Measurements from ENCODE around the gene CEP20.

Gene CEP20

DNA sequence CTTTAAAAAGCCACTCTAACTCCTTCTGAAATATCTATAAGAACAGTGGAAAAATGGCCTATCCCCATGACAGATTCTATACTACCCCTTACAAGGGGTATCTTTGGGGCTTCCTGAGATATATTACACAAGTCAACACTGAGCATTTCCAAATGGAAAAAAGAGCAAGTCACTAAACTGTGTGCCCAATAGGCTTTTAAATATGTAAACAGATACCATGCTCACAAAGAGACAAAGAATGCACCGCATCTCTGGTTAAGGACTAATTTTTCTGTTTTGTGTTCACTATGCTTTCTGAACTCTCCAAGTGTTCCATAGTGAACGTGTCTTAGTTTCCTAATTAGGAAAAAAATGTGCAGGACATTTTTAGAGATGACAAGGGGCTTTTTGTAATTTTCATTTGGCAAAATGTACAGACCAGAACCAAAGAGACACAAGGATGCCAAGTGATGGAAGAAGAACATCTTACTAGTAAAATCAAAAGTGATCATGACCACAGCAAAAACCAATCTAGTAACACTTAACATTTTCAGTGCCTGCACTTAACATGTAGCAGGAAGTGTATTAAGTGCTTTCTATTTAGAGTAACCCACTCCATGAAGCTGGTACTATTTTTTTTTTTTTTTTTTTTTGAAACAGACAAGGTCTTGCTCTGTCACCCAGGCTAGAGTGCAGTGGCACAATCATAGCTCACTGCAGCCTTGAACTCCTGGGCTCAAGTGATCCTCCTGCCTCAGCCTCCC, 53.1 kb downstream of the CEP20 start:
- in situ Hi-C loops (cut with MboI; ENCODE audit: low sequenced_read_pairs), result no loop called here

GRCh38 chr16:15834502-15834901, 53.9 kb downstream of the CEP20 start:
- in situ Hi-C loops (cut with MboI; ENCODE audit: low sequenced_read_pairs), result no loop called here

GRCh38 chr16:15833541-15833940, 54.9 kb downstream of the CEP20 start:
- in situ Hi-C loops (cut with MboI; ENCODE audit: low sequenced_read_pairs), result no loop called here

DNA sequence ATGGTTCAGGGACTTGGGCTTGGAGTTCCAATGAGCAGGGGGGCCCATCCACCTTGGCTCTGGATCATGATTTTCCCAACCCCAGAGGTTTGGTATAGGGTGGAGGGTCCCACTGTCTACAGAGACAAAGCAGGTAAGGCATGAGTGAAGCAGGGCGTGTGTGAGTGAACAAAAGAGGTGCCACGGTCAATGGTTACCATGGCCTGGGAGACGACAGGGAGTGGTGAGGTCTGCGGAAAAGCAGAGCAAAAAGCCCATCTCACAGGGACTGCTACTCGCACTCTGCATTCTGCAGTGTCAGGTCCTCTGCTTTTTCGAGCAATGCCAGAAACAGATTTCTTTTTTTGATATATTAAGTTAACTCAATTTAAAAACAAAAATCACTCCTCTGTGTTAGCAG, 56.2 kb downstream of the CEP20 start:
- in situ Hi-C loops (cut with MboI; ENCODE audit: low sequenced_read_pairs), result no loop called here

DNA sequence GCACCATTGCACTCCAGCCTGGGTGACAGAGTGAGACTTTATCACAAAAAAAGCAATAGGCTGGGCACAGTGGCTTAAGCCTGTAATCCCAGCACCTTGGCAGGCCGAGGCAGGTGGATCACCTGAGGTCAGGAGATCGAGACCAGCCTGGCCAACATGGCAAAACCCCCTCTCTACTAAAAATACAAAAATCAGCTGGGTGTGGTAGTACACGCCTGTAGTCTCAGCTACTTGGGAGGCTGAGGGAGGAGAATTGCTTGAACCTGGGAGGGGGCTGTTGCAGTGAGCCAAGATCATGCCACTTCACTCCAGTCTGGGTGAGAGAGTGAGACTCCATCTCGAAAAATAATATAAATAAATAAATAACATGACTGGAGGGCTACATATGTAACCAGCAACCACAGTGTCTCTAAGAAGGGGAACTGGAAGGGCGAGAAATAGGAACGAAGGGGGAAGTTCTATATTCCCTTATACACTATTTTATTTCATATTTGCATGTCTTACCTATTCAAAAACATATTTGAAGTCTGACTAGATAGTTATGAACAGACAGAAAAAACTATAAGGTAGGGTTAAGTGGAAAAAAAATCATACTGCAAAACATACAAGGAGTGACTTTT, 57.5 kb downstream of the CEP20 start:
- in situ Hi-C loops (cut with MboI; ENCODE audit: low sequenced_read_pairs), result no loop called here

- in situ Hi-C loops (cut with MboI; ENCODE audit: low sequenced_read_pairs), result no loop called here
These were observed 58.9 kb downstream of the CEP20 start for GRCh38 chr16:15829460-15829859.

- in situ Hi-C loops (cut with MboI; ENCODE audit: low sequenced_read_pairs), result no loop called here
These were observed 60.6 kb downstream of the CEP20 start for GRCh38 chr16:15827709-15828343.

GRCh38 chr16:15827299-15827698, 61.1 kb downstream of the CEP20 start:
- in situ Hi-C loops (cut with MboI; ENCODE audit: low sequenced_read_pairs), result no loop called here

DNA sequence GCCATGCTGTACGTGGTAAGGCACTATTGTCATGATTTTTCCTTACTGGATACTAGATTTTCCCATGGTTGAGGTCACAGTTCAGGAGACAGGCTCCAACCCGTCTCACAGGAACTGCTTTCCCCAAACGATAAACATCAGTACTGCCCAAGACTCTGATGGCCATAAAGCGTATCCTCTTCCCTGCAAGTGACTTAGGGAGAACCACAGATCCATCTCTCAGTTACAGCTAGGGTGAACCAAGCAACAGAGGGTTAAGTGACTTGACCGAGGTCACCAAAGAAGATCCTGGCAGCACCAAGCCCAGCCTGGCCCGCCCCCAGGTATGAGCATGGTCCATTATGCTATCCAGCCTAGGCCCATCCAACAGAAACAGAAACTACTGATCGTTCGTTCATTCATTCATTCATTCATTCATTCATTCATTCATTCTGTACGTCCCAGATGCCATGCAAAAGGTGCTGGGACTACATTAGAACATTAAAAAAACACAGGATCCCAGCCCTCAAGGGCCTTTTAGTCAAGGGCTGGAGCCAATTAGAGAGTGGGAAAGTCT, 62.6 kb downstream of the CEP20 start:
- in situ Hi-C loops (cut with MboI; ENCODE audit: low sequenced_read_pairs), result no loop called here

- in situ Hi-C loops (cut with MboI; ENCODE audit: low sequenced_read_pairs), result no loop called here
These were observed 65.4 kb downstream of the CEP20 start for GRCh38 chr16:15822957-15823356.

DNA sequence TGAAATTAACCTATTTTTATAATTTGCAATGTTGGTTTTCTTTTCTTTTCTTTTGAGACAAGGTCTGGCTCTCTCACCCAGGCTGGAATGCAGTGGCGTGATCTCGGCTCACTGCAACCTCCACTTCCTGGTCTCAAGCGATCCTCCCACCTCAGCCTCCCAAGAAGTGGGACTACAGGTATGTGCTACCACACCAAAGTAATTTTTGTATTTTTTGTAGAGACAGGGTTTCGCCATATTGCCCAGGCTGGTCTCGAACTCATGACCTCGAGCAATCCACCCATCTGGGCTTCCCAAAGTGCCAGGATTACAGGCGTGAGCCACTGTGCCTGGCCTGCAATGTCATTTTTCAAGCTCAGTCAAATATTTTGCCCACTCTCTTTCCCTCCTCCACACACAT, 67.6 kb downstream of the CEP20 start:
- in situ Hi-C loops (cut with MboI; ENCODE audit: low sequenced_read_pairs), result no loop called here

- in situ Hi-C loops (cut with MboI; ENCODE audit: low sequenced_read_pairs), result no loop called here
These were observed 69.4 kb downstream of the CEP20 start for GRCh38 chr16:15819046-15819445.

DNA sequence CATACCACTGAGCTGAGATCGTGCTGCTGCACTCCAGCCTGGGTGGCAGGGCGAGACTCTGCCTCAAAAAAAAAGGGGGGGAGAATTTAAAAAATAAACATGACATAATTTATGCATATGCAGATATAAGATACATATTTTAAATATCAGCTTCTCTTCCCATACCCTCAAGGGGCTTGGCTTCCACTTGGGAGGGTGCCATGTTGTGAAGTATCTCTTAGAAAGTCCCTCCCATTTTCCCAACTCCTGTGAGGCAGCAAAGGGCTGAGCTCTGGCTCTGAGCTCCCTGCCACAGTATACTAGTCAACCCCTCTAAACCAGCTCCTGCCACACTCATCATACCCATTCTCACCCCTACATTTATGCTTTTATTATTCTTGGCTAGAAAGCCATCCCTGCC, 71.0 kb downstream of the CEP20 start:
- in situ Hi-C loops (cut with MboI; ENCODE audit: low sequenced_read_pairs), result no loop called here

DNA sequence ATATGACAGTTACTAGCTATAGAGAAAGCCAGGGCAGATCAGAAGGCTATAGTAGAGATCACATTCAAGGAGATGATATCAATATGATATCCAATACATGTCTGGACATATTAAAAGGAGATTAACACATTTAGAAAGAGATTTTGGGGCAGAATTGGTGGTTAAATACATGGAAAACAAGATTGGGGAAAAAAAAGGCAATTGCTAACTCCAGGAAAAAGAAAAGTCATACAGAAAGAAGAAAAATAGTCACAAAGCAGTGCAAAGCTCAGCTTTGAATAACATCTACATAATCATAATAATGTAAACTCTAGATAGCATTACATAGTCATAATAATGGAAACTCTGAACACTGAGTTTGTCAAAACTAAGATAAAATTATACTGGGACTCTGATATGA, 72.2 kb downstream of the CEP20 start:
- in situ Hi-C loops (cut with MboI; ENCODE audit: low sequenced_read_pairs), result no loop called here

Data from HL-60/S4 (cell line).